Measurements from ENCODE around the gene MRFAP1. TPM values are rescaled to one million over a fixed set of nuclear protein-coding genes. Genes with fewer than 3 reads are reported as not detected.

The MRFAP1 gene
- total RNA-seq, 2 donors from 2014 or later = 223 to 237 TPM

DNA sequence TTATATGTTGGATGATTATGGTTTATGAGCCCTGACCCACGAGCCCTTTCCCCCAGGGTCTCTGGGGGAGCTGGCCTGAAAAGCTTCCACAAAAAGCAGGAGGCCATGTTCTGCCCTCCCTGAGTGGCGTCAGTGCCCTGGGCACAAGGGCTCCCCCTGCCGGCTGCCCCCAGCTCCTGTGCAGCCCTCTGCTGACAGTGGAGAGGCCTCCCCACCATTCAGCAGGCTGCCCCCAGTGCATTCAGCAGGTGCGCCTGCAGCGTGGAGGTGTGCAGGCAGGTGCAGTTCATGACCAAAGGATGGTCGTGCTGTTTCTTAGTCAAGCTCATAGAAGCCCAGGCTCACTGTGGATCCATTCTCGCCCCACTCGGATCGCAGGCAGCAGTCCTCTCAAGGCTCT is 40.7 kb downstream of the MRFAP1 start:
- DNase-seq (ENCODE audit: low spot score) = no peak

DNA sequence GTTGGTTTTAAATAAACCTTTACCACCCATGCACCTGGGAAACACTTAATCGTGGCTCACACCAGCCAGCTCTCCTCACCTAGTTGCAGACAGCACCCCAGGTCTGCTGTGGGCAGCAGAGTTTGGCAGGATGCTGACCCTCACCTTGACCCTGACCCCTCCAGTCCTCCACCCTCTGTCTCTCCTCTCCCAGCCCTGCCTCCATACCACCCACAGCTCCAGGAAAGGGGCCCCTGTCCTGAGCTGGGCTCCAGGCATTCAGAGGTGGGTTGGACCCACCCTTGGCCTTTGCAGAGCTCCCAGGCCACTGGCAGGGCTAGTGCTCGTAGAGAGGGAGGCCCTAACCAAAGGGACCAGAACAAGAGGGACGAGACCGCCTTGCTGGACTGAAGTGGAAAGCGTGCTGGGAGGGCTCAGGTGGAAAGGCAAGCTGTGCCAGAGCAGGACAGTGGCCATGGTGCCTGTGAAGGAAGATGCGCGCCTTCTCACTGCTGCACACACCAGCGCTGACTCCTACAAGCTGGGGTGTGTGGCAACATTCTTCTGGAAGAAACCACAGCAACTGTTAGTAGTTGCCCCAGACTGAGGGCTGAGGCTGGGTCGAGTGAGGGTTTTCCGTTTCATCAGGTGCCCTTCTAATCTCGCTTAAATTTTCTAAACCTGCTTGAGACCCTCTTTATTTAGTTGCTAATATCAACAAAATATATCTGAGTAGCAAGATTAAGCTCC is 42.5 kb downstream of the MRFAP1 start:
- intact Hi-C loops (cut with DNase I) = no loop called here
- DNase-seq (ENCODE audit: low spot score) = no peak

More for the DNA sequence above, 40.7 kb downstream of the MRFAP1 start:
- intact Hi-C loops (cut with DNase I) = no loop called here

DNA sequence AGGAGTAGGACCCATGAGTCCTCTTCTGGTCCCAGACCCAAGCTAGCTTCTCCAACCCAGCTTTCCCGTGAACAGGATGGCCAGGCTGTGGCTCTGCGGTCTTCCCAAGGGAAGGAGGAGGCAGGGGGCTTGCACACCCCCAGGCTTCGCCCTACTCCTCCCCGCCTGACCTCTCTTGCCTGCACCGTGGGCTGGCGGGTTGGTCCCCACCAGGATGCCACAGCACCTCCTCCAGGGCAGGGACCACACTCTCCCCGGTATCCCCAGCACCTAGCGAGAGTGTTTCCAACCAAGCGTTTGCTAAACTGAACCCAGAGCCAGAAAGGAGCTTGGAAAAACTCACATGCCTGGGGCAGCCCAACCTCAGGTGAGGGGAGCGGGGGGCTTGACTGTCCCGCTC is 44.2 kb downstream of the MRFAP1 start:
- no peak for DNase-seq (ENCODE audit: low spot score)
- intact Hi-C loops (cut with DNase I) = no loop called here

DNA sequence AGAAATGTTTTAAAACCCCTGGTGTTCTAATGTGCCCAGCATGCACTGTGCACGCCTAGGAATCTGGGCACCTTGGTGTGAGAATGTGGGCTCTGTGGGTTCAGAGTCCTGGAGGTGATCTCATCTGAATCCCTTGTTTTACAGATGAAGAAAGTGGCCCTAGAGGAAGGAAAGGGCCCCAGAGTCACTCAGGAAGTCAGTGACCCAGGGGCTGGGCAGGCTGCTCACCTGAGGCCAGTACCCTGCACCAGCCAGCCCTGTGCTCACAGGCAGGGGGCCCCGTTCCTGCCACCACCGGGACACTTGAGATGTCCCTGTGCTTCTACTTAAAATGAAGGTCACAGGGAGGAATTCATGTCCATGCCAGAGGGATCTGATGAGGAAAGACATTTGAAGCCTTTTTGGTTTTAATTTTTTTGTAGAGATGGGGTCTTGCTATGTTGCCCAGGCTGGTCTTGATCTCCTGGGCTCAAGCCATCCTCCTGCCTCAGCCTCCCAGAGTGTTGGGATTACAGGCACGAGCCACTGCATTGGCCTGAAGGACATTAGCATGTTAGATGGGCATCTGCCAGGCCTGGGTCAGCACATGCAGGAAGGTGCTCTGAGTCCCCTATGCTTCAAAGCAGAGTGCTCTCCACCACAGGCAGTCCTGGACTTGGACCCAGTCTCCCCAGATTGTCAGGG is 45.8 kb downstream of the MRFAP1 start:
- no peak for DNase-seq (ENCODE audit: low spot score)
- intact Hi-C loops (cut with DNase I) = no loop called here

DNA sequence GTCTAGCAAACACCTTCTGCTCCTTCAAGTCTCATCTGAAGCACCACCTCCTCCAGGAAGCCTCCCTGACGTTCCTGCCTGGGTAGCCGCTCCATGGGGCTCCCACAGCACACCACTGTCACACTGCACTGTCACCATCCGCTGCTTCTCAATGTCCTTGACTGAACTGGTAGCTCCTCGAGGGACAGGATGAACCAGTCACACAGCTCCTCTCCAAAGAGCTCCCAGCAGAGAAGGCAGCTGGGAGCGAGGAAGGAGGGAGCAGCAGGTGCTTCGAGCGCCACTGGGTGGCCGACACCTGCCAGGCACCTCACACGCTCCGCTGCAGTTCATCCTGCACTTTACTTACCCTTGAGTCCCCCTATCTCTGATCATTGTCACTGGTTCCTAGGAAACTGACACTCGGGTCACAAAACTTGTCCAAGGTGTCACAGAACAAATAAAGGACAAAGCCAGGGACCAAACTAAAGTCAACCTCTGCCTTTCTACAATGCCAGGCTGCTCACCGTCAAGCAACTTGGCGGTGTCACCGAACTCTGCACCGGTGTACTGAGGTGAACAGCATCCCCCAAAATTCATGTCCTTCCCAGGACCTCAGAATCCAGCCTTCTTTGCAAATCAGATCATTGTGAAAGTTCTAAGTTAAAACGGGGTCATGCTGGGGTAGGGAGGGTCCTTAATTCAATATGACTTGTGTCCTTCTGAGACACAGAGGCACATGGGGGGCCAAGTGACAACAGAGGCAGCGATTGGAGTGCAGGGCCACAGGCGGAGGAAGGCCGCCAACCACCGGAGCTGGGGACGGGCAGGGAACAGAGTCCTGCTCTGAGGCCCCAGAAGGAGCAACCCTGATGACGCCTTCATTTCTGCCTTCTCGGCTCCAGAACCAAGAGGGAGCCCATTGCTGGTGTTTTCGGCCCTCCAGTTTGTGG is 47.7 kb downstream of the MRFAP1 start:
- intact Hi-C loops (cut with DNase I) = no loop called here
- DNase-seq (ENCODE audit: low spot score) = no peak

DNA sequence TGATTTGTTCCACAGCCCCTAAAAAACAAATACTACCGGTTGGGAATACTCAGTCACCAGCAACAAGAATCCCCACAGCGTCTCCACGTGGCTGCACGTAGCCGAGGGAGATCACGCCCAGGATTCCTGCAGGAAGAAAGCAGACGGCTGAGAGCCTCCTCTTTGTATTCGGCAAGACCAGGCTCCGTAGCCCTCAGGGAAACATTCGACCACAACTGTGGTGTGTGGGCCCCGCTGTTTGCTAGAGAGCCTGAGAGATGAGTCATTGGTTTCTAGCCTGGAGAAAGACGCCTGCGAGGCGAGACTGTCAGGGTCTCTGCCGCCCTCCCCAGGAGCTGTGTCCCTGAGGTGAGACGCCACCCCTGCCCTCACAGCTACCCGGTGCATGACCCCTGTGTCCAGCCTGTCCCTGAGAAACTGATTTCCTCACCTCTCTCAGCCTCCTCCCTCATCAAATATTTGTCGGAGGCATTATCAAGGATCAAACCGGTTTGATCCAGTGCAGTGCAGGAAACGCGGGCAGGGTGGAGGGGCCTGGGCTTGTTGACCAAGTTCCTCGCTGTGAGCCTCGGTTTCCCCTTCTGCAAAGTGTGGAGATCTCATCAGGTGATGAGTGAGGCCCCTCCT is 48.5 kb downstream of the MRFAP1 start:
- no peak for DNase-seq (ENCODE audit: low spot score)
- intact Hi-C loops (cut with DNase I) = no loop called here

- intact Hi-C loops (cut with DNase I) = no loop called here
- DNase-seq (ENCODE audit: low spot score) = no peak
Measured at GRCh38 chr4:6689506-6689960, 49.0 kb downstream of the MRFAP1 start.

Other genes starting within 250 kb of the MRFAP1 start
- 10 to 100 TPM in 1 of 2 donors, 1 to 10 TPM in 1; 3.9 to 18.3 TPM for gene PPP2R2C, start 168.1 kb upstream of the MRFAP1 start, total RNA-seq
- 10 to 100 TPM; 23.7 to 36.3 TPM for gene MAN2B2, start 65.5 kb upstream of the MRFAP1 start, total RNA-seq
- 1 to 10 TPM; 3.5 to 7.8 TPM for gene S100P, start 53.2 kb downstream of the MRFAP1 start, total RNA-seq
- gene MRFAP1L1, start 69.2 kb downstream of the MRFAP1 start, total RNA-seq = 10 to 100 TPM; 35.9 to 43.8 TPM
- 1 to 10 TPM; 8.3 to 9.7 TPM for gene BLOC1S4, start 75.5 kb downstream of the MRFAP1 start, total RNA-seq
- gene KIAA0232, start 142.0 kb downstream of the MRFAP1 start, total RNA-seq = 10 to 100 TPM; 29.1 to 32.9 TPM

Data from posterior vena cava (tissue), 2 donors.